ENCODE results near the gene AVPR2. TPM values are rescaled to one million over a fixed set of nuclear protein-coding genes. Genes with fewer than 3 reads are reported as not detected.

The AVPR2 gene
- total RNA-seq, 1 experiment from 2014 or later: not detected

GRCh38 chrX:153871451-153871850 lies 33.0 kb upstream of the AVPR2 start:
- H3K4me2 ChIP-seq (ENCODE audit: low read length): no peak overlapping the region
- ChIA-PET POLR2A (ENCODE audit: unreplicated experiment) (no interaction called here), CTCF (no interaction called here)
- no peak overlapping the region for H3K27ac ChIP-seq (ENCODE audit: low read length)
- H3K9ac ChIP-seq (ENCODE audit: low read length): no peak overlapping the region
- H3K9me3 ChIP-seq (ENCODE audit: low read length): no peaks in the 10 kb centered on the region
- no peaks in the 10 kb centered on the region for H3K9me2 ChIP-seq (replicated peaks; ENCODE audit: low read length)
- no peaks in the 10 kb centered on the region for H3K36me3 ChIP-seq (ENCODE audit: low read depth, low read length)
- intact Hi-C loops (cut with micrococcal nuclease): no loop called here
- H3F3A ChIP-seq (ENCODE audit: low read length, unreplicated experiment): no peaks in the 10 kb centered on the region
- no peak for DNase-seq
- H3K4me1 ChIP-seq (ENCODE audit: insufficient read depth, low read length): no peaks in the 10 kb centered on the region
- H3K27me3 ChIP-seq (ENCODE audit: low read length): no peaks in the 10 kb centered on the region
- no peak for ATAC-seq
- no peaks in the 10 kb centered on the region for H3K79me2 ChIP-seq (ENCODE audit: low read length)
- no peak overlapping the region for H2AFZ ChIP-seq (ENCODE audit: low read length)
- no TSS peak for BruUV-seq (replicated peaks)
- H4K20me1 ChIP-seq (ENCODE audit: low read length): no peaks in the 10 kb centered on the region
- H3K4me3 ChIP-seq (ENCODE audit: low read length): no peak overlapping the region
- TF ChIP-seq EZH2phosphoT487 (IDR thresholded peaks at IDR 0.05; ENCODE audit: borderline replicate concordance, low read length) (no peak), CTCF (conservative IDR thresholded peaks at IDR 0.05; ENCODE audit: low read depth, low read length) (no peak), EZH2 (IDR thresholded peaks at IDR 0.05; ENCODE audit: low read length, unreplicated experiment) (no peak)

- ChIA-PET POLR2A (ENCODE audit: unreplicated experiment) (no interaction called here), CTCF (no interaction called here)
- no peaks in the 10 kb centered on the region for H3K36me3 ChIP-seq (ENCODE audit: low read depth, low read length)
- H3K27me3 ChIP-seq (ENCODE audit: low read length): no peaks in the 10 kb centered on the region
- no peak overlapping the region for H3K4me3 ChIP-seq (ENCODE audit: low read length)
- H2AFZ ChIP-seq (ENCODE audit: low read length): no peak overlapping the region
- no peaks in the 10 kb centered on the region for H4K20me1 ChIP-seq (ENCODE audit: low read length)
- H3K27ac ChIP-seq (ENCODE audit: low read length): no peak overlapping the region
- no peaks in the 10 kb centered on the region for H3K79me2 ChIP-seq (ENCODE audit: low read length)
- ATAC-seq (no peak), DNase-seq (no peak)
- no peaks in the 10 kb centered on the region for H3K9me2 ChIP-seq (replicated peaks; ENCODE audit: low read length)
- intact Hi-C loops (cut with micrococcal nuclease): no loop called here
- TF ChIP-seq EZH2phosphoT487 (IDR thresholded peaks at IDR 0.05; ENCODE audit: borderline replicate concordance, low read length) (no peak), EZH2 (IDR thresholded peaks at IDR 0.05; ENCODE audit: low read length, unreplicated experiment) (no peak), CTCF (conservative IDR thresholded peaks at IDR 0.05; ENCODE audit: low read depth, low read length) (no peak)
- no peak overlapping the region for H3K9ac ChIP-seq (ENCODE audit: low read length)
- no peak overlapping the region for H3K4me2 ChIP-seq (ENCODE audit: low read length)
- H3K9me3 ChIP-seq (ENCODE audit: low read length): no peaks in the 10 kb centered on the region
- H3F3A ChIP-seq (ENCODE audit: low read length, unreplicated experiment): no peaks in the 10 kb centered on the region
- H3K4me1 ChIP-seq (ENCODE audit: insufficient read depth, low read length): no peaks in the 10 kb centered on the region
- BruUV-seq (replicated peaks): no TSS peak
Observed at GRCh38 chrX:153871946-153872878, 32.3 kb upstream of the AVPR2 start.
